Retina (tissue), 1 donor: ENCODE measurements around the gene NEURL1B.
A peak's percentile ranks its signal among the peaks of the same experiment; 100 is the strongest.
"Not testable (repeated sequence)": the region's sequence is repeated elsewhere in the genome, so short reads cannot be mapped to it uniquely, and the experiment has no call there.

ENCODE experiments used
- DNase-seq: peaks from one replicate; pipeline ENCODE4 v3.0.0-alpha.2; 2016

NEURL1B gene

DNA sequence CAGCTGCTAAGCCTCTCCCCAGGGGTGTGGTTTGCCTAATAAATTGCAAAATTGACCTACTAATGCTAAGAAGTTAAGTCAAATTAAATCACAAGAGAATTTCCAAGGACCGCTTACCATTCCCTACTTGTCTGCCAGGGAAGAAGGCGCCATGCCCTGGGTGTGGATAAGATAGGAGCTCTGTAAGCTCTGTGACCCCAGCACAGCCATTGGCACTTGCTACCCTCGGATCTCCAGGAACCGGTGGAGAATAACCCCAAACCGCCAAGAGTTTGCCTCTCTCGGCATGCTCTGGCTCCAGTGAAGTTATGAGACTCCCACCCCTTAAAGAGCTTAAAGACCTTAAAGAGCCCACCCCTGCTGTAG, 58.9 kb downstream of the NEURL1B start:
- no peak for DNase-seq

DNA sequence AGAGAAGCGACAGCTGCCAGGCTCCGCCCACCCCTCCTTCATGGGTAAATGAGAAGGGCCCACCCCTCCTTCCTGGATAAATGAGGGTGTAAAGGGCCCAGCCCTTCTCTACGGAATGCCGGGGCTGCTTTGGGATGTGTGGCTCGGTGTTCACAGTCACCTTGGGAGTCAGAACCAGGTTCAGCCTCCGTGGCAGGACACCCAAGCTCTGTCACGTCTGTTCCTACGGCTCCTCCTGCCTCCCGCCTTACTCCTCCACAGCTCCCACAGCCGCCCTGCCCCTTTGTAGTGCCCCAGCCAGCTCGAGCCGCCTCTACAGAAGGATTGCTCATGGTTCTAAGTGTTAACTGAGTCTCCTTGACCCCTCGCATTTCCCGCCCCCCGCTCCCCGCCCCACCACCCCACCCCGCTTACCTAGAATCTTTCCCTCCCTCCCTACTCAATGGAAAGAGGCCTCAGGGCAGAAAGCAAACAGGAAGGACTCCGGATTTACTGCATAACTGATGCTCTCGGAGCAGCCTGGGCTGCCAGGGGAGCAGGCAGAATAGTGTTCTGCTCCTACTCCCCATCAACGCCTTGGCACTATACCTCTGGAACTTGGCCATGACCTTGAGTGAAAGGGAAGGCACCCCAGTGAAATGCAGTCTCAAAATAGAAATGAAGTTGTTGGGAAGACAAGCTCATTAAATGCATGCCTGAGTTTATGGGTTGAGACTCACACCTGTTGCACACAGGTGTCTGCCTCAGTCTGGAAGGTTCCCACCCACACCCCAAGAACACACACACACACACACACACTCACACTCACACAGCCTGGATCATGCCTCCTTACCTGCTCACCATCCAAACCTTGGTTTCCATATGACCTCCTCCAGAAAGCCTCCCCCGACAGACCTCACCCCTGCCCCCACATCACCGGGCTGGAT, 59.6 kb downstream of the NEURL1B start:
- DNase-seq: peak; percentile 55

DNA sequence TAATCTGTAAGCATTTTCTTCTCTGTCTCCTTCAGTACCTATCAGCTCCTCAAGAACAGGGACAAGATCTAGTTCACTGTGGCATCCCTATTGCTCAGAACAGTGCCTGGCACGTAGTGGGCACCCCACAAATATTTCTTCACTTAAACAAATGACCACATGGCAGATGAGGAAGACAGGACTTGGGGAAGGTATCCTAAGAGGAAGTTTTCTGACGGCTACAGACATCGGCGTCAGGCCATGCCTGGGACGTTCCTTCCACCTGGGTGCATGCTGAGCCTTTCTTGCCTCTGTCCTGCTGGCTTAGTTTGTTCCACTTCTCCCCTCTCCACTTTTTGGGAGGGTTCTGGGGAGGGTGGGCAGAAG, 60.2 kb downstream of the NEURL1B start:
- no peak for DNase-seq

DNA sequence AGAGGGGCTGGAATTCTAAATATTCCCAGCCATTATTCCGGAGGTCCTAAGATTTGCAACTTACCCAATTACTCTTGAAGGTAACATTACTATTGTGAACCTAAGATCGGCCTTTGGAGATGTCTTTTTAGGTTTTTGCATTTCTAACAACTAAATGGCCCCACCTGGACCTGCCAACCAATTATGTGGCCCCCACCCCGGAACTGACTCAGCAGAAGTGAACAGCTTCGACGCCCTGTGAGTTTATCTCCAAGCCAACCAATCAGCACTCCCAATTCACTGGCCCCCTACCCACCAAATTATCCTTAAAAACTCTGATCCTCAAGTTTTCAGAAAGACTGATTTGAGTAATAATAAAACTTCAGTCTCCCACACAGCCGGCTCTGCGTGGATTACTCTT, 62.9 kb downstream of the NEURL1B start:
- no peak for DNase-seq

DNA sequence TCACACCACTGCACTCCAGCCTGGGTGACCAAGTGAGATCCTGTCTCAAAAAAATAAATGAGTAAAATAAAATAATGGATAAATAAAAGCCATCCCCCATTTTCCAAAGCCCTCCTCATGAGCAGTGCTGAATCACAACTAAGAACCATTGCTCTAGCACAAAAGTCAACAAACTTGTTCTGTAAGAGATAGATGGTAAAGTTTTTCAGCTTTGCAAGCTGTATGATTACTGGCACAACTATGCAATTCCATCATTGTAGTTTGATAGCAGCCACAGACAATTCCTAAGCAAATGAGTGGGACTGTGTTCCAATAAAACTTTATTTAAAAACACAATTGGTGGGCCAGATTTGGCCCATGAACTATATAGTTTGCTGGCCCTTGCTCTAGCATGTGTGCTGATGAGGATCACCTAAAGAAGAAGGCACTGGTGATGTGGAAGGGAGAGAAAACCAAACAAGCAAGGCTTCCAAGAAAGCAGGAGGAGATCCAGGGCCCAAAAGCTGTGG, 64.6 kb downstream of the NEURL1B start:
- no peak for DNase-seq

DNA sequence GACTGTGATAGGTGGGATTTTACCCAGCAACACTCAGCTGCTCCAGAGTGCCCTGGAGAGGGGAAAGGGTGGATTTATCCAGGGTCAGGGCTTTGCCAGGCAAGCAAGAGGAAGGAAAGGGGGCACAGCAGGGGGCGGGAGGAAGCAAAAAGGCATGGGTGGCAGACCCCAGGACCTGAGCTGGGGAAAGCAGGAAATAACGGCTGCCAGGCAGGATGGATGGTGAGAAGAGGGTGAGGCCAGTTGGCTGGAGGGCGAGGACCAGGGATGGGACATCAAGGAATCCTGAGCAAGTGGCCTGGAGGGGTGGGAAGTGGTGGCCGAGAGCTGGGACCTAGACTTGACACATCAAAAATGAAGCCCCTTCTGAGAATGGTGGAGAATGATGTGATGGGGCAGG, 65.7 kb downstream of the NEURL1B start:
- DNase-seq: no peak

DNA sequence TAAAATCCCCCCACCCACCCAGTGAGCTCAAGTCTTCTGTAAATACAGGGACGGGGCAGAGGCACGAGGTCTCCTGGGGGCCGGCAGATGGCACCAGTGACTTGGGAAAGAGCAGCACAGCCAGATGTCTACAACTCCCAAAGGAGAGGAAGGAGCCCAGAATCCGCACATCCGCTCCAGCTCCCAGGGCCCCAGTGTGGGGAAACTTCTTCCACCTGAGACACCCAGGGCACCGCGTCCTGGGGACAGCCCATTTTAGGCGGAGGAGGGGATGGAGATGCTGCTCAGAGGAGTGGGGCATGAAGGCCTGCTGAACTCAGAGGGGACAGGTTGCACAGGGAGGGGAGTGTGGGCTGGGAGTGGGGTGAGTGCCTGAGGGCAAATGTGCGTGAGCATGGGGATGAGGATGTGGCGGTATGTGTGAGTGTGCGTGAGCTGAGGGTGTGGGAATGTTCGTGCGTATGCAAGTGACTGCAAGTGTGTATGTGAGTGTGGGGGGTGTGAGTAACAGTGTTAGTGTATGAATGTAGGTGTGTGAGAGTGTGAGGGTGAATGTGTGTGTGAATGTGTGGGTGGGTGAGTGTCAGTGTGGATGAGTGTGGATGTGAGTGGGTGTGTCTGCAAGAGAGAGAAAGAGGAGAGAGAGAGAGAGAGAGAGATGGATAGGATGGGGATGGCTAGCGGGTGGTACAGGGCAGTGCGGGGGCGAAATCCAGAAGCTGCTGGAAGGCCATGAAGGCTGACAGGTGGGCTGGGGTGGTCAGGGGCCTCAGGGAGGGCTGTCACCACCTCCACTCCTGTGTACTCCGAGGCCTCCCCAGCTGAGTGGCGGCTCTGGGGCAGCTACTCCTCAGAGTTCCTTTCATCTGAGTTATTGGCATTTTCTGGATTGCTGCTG, 66.5 kb downstream of the NEURL1B start:
- peak; percentile 72 for DNase-seq

DNA sequence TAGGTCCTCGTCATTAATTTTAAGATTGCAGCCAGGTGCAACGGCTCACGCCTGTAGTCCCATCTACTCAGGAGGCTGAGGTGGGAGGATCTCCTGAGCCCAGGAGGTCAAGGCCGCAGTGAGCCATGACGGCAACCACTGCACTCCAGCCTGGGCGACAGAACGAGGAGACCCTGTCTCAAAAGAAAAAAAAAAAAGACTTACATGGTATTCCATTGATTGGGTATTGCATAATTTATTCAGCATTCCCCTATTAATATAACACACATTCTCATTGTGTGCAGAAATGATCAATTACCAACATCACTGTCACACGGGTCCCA, 67.1 kb downstream of the NEURL1B start:
- no peak for DNase-seq

DNA sequence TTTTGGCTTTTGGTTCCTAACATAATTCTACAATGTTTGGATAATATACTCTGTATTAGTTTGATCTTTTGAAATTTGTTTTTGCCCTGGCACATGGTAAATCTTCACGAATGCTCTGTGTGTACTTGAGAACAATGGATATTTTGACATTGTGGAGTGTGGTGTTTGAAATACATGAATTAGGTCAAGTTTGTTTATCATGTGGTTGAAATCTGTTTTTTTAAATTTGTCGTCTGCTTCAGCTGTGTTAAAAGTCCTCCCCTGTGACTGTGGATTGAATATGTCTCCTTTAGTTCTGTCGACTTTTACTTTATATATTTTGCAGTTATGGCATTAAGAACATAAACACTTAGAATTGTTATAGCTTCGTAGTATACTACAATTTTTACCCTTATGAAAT, 69.6 kb downstream of the NEURL1B start:
- no peak for DNase-seq

DNA sequence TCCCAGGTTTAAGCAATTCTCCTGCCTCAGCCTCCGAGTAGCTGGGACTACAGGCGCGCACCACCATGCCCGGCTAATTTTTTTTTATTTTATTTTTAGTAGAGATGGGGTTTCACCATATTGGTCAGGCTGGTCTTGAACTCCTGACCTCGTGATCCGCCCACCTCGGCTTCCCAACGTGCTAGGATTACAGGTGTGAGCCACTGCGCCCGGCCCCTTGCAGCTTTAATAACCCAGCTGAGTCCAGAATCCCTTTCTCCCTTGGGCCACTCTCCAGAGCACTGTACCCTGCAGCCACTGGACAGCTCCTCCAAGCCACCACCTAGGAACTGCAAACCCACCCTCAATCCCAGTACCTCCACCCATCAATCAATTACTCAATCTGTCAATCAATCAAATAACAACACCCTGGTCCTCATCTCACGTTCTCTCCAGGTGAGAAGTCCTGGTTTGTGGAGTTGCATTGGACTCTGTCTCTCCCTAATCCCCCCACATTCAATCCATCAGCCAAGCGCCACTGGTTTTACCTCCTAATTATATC, 70.3 kb downstream of the NEURL1B start:
- not testable (repeated sequence) for DNase-seq

DNA sequence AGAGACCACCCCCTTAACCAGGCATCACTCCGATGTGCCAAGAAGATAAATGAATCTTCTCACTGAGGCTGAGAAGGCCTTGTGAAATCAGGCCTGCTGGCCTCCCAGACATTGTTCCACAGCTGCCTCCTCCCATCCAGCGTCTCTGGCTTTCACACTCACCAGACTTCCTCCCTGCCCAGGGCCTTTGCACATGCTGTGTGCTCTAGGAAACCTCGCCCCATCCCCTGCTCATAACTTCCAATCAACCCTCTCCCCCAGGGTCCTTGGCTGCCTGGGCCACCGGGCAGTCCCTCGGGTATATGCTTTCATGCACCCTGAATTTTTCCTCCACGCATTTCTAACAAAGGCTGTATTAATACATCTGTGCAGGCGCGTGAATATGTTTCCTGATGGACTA, 71.5 kb downstream of the NEURL1B start:
- DNase-seq: no peak

DNA sequence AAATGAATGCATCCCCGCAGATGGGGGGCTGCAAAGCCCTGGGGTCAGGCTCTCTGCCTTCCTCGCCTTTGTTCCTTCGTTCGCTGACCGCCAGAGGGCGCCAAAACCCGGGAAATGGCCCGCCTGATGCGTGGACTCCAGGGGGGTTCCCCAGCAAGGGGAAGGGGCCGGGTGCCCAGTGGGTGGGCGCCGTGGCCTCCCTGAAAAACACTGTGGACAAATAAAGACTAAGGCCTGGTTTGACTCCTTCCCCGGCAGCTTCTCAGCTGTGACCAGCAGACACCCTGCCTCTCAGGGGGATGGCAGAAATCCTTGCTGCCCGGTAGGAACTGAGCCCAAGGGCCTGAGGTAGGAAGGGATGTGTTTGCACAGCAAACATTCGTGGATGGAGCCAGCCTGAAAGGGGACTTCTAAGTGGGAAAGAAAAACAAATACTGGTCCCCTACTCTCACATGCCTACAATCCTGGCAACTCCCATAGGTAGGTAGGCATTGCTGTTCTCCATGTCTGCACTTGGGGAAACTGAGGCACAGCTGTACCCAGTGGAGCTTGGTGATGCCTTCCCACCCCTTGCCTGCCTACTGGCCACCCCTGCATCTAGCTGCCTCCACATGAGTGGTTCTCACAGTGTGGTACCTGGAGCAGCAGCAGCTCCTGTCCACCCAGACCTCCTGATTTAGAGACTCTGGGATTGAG, 72.2 kb downstream of the NEURL1B start:
- peak; percentile 85 for DNase-seq

DNA sequence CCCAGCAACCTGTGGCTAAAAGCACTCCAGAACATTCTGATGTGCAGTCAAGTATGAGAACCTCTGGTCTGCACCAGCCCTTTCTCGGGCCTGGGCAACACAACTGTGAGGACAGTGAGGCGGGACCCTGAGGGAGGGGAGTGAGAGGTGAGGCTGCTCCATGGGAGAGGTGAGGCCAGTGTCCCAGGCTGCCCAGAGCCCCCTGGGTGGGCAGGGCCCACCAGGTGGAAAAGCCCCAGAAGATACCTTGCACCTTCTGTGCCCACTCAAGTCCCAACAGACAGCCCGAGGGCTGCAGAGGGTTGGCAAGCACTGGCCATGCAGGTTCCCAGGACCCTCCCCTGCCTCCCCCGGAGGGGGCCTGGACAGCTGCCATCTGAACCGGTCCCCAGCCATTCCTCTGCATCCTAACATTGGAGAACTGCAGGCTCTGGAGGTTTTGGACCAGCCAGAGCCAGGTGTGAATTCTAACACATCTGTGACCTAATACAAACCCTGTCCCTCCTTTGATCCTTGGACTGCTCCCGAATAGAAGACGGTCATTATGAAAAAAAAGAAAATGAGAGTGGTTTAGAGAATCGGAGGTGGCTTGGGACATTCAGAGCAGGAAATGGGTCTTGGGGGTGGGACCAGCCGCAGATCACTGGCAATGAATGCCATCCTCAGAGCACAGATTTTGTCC, 72.9 kb downstream of the NEURL1B start:
- DNase-seq: no peak

DNA sequence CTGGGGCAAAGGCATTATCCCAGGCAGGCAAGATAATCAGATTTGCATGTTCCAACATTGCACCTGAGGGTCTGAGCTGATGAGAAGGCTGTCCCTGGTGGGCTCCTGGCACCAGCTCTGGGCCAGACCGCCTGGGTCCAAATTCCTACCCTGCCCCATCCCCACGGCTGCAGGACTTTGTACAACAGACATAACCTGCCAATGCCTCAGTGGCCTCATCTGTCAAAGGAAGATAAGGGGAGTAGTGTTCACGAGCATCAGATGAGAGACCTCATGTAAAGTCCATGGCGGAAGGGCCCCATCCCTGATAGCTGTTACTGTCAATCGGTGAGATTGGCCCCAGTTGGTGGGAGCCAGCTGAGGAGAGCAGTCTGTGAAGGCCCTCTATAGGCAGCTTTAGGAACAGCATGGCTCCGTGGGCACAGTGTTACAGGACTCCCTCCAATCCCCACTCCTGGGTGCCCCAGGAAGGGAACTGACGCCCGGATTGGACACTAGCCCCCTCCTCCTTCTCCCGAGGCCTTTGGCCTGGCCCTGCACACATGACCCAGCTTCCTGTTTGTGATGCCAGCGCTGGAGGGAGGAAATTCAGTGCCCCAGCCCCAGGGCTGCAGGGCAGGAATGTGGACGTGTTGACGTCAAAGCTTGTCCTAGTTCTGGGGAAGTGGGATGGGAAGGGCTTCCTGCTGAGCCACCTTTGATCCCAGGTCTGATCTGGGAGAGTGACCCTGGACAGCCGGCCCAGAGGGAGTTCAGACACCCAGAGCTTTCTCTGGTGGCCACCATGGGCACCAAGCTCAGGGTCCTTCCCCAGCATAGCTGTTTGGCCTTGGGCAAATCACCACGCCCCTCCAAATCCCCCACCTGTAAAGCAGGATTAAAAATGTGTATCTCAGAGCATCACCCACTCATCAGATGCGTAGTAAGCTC, 73.7 kb downstream of the NEURL1B start:
- DNase-seq: peak; percentile 79

DNA sequence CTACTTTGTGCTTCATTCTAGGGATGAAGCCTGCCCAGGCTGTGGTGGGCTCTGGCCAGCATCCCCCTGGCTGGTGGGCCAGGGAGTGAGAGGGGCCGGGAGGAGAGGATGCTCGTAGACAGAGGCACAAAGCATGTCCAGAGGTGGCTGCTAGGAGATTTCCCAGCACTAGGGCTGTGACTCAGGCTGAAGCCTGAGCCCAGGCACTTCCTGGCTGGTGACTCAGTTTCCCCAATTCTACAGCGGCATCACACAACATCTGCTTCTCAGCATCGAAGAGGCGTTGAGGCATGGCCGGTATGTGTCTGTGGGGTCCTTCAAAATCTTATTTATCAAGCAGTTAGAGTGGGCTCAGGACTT, 74.3 kb downstream of the NEURL1B start:
- no peak for DNase-seq

DNA sequence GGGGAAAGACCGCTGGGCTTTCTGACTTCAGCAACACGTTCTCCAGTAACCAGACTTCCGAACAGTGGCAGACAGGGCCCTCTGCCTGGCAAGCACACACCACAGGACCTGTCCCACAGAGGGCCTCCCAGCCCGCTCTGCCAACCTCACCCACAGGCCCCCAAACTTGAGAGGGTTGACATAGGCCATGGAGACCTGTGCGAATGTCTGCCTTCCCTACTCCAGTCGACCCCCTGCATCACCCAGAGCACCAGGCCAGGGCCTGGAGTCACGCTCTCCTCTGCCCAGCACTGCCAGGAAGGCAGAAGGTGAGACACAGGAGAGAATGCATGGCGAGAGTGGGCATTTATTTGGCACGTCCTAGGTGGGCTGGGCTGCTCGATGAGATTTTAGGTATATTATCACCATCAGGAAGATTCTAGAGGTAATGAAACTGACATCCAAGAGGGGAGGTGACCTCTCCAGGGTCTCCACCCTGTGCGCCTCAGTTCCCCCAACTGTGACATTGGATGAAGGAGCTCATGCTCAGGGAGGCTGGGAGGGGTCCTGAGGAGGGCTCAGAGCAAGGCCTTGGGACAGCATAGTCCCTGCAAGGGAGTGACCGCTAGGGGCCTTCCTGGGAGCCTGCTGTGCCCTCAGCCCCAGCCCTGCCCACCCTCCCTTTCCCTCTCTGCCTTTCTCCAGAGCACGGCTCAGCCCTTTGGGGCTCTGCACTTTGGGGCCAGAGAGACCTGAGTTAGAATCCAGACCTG, 75.0 kb downstream of the NEURL1B start:
- no peak for DNase-seq

DNA sequence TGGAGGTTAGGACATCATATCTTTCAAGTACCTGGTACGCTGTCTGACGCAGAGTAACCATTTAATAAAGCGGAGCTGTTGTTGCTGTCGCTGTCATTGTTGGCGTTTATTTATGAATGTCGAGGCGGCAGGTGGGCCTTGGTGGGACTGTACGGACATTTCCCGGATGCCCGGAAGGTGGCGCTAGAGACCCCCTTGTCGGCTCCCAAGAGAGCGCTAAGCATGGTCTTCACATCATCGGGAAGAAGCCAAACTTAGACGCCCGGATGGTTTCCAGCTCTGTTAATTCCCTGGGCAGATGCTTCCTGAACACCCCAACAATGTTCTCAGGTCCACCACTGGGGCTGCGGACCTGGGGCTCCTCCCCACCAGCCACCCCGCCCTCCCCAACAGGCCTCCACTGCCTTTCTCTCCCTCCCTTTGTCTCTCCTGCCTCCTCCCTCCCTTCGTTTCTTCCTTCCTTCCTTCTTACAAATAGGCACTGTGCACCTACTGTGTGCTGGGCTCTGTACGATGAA, 75.8 kb downstream of the NEURL1B start:
- DNase-seq: peak; percentile 92

DNA sequence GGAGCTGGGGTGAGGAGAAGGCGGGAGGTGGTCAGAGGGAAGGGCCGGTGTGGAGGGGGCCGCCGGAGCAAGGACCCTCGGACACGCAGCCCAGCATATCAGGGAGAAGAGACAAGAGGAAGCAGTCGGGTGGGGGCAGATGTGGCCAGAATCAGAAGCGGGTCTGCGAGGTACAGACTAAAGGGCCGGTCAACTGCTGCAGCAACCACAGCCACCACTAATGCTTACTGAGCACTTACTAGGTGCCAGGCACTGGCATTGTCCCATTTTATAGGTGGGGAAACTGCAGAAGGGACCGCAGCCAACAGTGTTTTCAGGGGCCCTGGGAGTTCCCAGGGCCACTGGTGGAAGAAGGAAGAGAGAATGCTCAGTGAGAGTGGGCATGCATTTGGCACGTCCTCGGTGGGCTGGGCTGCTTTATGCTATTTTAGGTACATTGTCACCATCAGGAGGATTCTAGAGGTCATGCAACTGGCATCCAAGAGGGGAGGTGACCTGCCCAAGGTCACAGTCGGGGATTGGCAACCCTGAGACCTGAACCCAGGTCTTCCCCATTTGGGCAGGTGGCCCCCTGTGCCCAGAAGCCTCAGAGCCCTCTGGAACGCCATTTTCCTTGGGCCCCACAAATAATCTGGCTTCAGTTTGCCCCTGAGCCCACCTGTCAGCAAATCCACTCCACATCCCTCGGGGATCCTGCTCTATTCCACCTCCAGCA, 76.6 kb downstream of the NEURL1B start:
- DNase-seq: no peak

DNA sequence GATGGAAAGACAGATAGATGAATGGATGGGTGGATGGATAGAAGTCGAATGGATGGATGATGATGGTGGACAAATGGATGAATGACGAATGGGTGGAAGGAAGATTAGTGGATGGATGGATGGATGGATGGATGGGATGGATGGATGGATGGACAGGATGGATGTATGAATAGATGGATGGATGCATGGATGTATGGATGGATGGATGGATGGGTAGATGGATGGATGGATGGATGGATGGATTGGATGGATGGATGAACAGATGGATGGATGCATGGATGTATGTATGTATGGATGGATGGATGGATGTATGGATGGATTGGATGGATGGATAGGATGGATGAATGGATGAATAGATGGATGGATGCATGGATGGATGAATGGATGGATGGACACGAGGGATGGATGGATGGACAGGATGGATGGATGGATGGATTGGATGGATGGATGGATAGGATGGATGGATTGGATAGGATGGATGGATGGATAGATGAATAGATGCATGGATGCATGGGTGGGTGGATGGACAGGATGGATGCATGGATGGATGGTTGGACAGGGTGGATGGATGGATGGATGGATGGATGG, 77.6 kb downstream of the NEURL1B start:
- no peak for DNase-seq
